H1 (cell line): ENCODE measurements around the gene DUOXA2.

Source experiments
- ASH2L ChIP-seq: fragments of 200-600, 300-600 bp; sonication (generic); IDR thresholded peaks from one replicate; pipeline ENCODE4 v1.7.1; 2017; ENCODE audit warnings: low read length
- ATF2 ChIP-seq: IDR thresholded peaks from 2 replicates; pipeline ENCODE4 v1.6.1; 2012; ENCODE audit warnings: low read length, inconsistent platforms
- CBX5 ChIP-seq: fragments of 300-800, 300-1000 bp; sonication (generic); IDR thresholded peaks from 2 replicates; pipeline ENCODE4 v1.7.1; 2016; ENCODE audit warnings: antibody characterized with exemption, low read length, low read depth
- CTCF ChIP-seq, 3 experiments: IDR thresholded peaks; 1 replicate in 2 of 3; 2 replicates in 1 of 3; pipeline versions ENCODE4 v1.5.1 to v1.6.1; 2011; ENCODE audit warnings: low read length in 3 of 3, mild to moderate bottlenecking in 3 of 3, inconsistent platforms in 2 of 3, low read depth in 1 of 3, moderate library complexity in 1 of 3; ENCODE audit not compliant: insufficient read depth in 1 of 3; ENCODE audit errors: control extremely low read depth in 1 of 3
- EP300 ChIP-seq, 2 experiments: IDR thresholded peaks; 1 replicate in 1 of 2; 2 replicates in 1 of 2; pipeline ENCODE4 v1.6.1; 2011 to 2012; ENCODE audit warnings: low read depth in 2 of 2, low read length in 2 of 2, mild to moderate bottlenecking in 2 of 2, borderline replicate concordance in 1 of 2, inconsistent platforms in 1 of 2, moderate library complexity in 1 of 2
- EZH2 ChIP-seq: fragments of 200-600 bp; sonication (generic); IDR thresholded peaks from 2 replicates; pipeline ENCODE4 v1.7.1; 2012; ENCODE audit warnings: low read depth, mild to moderate bottlenecking, moderate library complexity, low read length, inconsistent platforms; ENCODE audit not compliant: severe bottlenecking
- FOSL1 ChIP-seq: IDR thresholded peaks from 2 replicates; pipeline ENCODE4 v1.6.1; 2011; ENCODE audit warnings: mild to moderate bottlenecking, low read depth, low read length, moderate library complexity; ENCODE audit not compliant: insufficient read depth
- JUN ChIP-seq: IDR thresholded peaks from 2 replicates; pipeline ENCODE4 v1.6.1; 2011; ENCODE audit warnings: low read depth, mild to moderate bottlenecking, improper control_type of control experiment, low read length
- NANOG ChIP-seq: IDR thresholded peaks from 2 replicates; pipeline ENCODE4 v1.6.1; 2011; ENCODE audit warnings: low read length, low read depth, mild to moderate bottlenecking, inconsistent platforms; ENCODE audit not compliant: insufficient read depth, poor library complexity, severe bottlenecking
- POLR2A ChIP-seq, 2 experiments: IDR thresholded peaks; 1 replicate in 1 of 2; 2 replicates in 1 of 2; pipeline ENCODE4 v1.6.1; 2011; ENCODE audit warnings: low read depth in 2 of 2, low read length in 2 of 2, mild to moderate bottlenecking in 2 of 2; ENCODE audit errors: control extremely low read depth in 1 of 2
- RAD21 ChIP-seq, 2 experiments: IDR thresholded peaks in 1 of 2; conservative IDR thresholded peaks in 1 of 2; 2 replicates each; pipeline ENCODE4 v1.6.1; 2011; ENCODE audit warnings: low read depth in 2 of 2, low read length in 2 of 2, improper control_type of control experiment in 1 of 2, inconsistent platforms in 1 of 2, mild to moderate bottlenecking in 1 of 2, moderate library complexity in 1 of 2
- RXRA ChIP-seq: IDR thresholded peaks from 2 replicates; pipeline ENCODE4 v1.6.1; 2011; ENCODE audit warnings: low read depth, mild to moderate bottlenecking, low read length, moderate library complexity; ENCODE audit not compliant: insufficient read depth
- SUZ12 ChIP-seq: fragments of 200-600 bp; sonication (generic); IDR thresholded peaks from 2 replicates; pipeline ENCODE4 v1.6.1; 2012; ENCODE audit warnings: mild to moderate bottlenecking, inconsistent platforms, low read length, moderate library complexity, mixed read lengths

DNA sequence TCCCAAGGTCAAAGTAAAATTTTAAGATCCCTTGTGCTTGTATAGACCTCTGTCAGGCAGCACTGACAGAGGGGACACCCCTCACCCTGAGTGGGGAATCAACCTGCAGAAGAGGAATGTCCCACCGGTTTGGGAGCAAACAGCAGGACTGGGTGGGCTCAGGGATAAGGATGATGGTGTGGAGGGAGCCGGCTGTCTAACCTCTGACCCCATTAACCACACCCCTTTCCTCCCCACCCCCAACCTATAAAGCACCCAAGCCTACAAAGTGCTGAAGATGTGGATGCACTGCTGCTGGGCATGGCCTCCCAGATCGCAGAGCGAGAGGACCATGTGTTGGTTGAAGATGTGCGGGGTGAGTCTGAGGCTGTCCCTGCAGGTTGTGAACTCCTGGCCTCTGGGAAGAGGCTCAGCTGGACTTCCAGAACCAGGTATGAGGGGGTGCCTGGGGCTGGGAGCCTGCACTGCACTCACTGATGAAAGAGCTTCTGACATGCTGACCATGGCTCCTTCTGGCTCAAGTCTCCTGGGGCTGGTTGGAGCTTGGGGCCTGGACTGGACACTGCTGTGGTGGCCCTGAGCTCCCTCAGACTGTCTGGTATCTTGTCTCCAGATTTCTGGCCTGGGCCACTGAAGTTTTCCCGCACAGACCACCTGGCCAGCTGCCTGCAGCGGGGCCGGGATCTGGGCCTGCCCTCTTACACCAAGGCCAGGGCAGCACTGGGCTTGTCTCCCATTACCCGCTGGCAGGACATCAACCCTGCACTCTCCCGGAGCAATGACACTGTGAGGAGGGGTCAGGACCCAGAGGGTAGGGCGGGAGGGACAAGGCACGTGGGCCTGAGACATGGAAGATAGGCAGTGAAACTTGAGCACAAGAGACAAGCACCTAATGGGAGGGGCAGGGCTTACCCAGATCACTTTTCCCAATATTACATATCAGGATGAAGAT, 25.0 kb downstream of the DUOXA2 start:
- no peak for TF ChIP-seq RAD21 (IDR thresholded peaks at IDR 0.05 in 1 of 2, conservative IDR thresholded peaks at IDR 0.05 in 1 of 2; ENCODE audit: low read depth in 2 of 2, low read length in 2 of 2)
- no peak for TF ChIP-seq CTCF (IDR thresholded peaks at IDR 0.05; ENCODE audit: control extremely low read depth in 1 of 3, insufficient read depth in 1 of 3, low read depth in 1 of 3, low read length in 3 of 3)
- no peak for TF ChIP-seq JUN
- no peak for TF ChIP-seq ATF2
- no peak for TF ChIP-seq RXRA
- no peak for TF ChIP-seq EP300 (IDR thresholded peaks at IDR 0.05; ENCODE audit: borderline replicate concordance in 1 of 2, low read depth in 2 of 2, low read length in 2 of 2)
- TF ChIP-seq EZH2: no peak
- no peak for TF ChIP-seq ASH2L
- TF ChIP-seq CBX5: no peak
- no peak for TF ChIP-seq POLR2A (IDR thresholded peaks at IDR 0.05; ENCODE audit: control extremely low read depth in 1 of 2, low read depth in 2 of 2, low read length in 2 of 2)
- TF ChIP-seq FOSL1: no peak
- TF ChIP-seq NANOG: no peak
- TF ChIP-seq SUZ12: no peak
